ENCODE measurements around the gene PHACTR1.

Gene PHACTR1

DNA sequence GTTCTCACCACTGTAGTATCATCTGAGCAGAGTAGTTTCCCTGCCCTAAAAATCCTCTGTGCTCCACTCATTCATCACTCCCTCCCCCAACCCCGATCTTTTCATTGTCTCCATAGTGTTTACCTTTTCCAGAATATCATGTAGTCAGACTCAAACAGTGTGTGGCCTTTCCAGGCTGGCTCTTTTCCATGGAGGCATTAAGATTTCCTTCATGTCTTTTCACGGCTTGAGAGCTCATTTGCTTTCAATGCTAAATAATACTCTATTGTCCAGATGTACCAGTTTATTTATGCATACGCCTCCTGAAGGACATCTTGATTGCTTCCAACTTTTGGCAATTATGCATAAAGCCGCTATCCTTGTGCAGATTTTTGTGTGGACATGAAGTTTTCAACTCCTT lies 235.8 kb downstream of the PHACTR1 start:
- no peak for DNase-seq (ENCODE audit: low read depth)

DNA sequence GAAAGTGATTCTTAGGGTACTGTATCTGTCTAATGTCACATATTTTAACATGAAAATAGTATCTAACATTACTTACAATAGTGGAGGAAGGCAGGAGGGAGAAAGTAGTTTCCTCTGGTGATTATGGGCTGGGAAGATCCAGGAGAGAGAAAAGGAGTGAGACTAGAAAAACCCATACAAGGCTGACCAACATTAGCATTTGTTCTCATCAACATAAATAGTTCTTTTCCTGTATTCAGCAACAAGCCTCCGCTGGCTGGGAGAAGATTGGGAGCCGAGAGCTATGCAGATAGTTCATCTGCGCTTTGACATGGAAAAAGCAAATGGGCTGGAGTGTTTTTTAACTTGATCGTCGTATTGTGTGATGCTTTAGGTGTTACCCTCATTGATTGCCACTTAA lies 239.4 kb downstream of the PHACTR1 start:
- DNase-seq (ENCODE audit: low read depth) = no peak

DNA sequence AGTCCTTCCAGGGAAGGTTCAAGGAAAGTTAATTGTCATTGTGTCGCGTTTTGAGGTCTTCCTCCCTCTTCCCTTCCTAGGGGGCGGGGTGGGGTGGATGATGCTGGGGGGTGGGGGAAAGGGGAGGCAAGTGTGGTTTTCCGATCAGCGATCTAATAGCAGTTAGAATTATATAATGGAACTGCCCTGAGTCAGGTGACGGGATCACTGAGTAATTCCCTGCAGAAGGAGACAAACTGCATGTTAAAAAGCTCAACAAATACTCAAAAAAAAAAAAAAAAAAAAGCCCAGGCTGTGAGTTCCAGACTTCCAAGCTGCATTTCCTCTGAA lies 240.4 kb downstream of the PHACTR1 start:
- no peak for DNase-seq (ENCODE audit: low read depth)

DNA sequence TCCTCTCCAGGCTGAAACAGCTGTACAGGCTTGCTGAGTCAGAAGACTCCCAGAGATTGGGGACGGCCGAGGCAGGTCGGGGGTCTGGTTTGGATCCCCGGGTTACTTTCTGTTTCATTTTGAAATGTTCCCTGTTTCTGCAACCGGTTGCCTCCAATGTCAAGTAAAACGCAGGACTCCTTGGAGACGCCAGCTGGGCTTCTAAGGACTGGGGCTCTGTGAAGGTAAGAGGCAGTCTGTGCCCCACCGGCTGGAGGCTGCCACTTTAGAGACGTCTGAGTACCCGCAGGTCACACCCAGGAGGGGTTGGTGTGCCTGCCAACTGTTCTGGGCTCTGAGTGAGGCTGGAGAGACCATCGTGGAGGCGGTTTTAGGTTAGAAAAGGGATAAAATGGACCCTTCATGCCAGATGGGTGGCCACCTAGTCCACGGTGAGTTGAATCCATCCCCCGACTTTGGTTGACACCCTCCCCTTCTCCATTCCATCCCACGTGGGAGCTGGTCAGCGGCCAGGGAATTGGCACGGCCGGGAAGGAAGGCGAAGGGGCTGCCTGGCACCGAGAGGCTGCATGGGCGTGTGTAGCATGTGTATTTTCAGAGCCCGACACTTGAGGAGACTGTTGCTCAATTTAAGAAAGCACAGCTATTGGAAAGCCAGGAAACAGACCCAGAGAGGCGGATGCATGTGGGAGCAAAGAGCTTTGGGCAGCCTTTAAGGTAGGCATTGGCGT lies 240.9 kb downstream of the PHACTR1 start:
- no peak for DNase-seq (ENCODE audit: low read depth)

DNA sequence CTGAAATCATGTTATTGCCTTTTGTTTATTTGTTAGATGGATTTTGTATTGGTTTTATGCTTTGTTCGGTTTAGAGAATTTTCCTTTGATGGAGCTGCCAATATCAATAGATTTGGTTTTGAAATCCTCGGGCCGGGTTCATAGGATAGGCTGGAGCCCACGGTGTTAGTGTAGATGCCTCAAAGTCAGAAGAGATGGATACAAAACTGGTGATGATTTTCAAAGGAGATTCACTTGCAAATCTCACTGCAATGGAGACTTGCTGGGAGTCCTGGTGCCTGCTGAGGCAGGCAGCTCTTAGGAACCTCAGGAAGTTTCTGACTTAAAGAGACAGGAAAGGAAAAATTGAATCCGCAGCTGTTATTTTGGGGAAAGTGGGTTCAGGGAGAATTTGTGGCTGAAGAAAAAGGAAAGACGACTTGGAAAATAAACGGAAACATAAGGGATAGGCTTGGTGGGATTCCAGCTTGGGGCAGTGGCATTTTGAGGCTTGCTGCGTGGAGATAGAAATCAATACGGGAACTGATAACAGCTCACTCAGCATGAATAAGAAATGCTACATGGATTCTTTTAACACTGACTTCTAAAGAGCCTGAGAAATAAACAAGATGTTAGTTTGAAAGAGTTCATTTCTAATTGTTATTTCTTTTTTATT lies 241.6 kb downstream of the PHACTR1 start:
- no peak for DNase-seq (ENCODE audit: low read depth)

DNA sequence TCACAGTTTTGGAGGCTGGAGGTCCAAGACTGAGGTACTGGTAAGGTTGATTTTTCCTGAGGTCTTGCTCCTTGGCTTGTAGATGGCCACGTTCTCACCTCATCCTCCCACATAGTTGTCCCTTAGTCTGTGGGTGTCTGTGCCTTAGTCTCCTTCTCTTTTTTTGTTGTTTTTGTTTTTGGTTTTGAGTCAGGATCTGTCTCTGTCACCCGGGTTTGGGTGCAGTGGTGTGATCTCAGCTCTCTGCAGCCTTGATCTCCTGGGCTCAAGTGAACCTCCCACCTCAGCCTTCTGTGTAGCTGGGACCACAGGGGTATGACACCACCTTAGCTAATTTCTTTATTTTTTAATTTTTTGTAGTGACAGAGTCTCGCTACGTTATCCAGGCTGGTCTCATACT lies 245.2 kb downstream of the PHACTR1 start:
- DNase-seq (ENCODE audit: low read depth) = no peak

DNA sequence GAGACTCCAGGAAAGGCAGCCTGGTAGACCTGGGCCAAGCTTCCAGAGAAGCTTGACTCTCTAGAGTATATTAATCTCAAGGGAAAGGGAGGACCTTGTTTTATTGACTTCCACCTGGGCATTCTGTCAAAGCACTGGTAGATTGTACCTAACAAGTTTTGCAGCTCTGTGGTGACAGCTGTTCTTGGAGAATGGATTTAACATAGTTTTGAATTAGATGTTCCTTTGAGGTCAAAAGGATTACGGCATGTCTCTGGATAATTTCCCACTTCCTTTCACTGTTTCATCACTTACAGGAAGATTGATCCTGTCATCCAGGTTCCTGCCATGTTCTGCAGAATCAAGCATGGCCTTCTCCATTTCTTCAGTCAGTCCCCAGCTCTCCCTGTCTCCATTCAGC lies 246.0 kb downstream of the PHACTR1 start:
- no peak for DNase-seq (ENCODE audit: low read depth)

DNA sequence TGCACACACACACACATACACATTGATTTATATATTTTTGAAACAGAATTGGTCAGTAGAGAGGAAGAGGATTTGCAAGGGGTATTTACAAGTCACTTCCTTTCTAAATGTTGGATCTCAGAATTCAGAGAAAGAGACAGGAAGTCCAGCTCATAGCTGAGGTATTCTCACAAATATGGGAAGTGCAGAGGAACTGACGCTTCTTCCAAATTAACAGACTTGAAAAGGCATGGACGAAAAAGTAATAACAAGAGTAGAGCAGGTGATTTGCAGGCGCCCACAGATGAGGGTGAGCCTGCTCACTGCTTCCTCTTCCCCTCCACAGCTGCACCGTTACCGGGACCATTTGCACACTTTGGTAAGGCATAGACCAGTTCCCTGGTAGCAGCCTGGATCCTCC lies 246.4 kb downstream of the PHACTR1 start:
- DNase-seq (ENCODE audit: low read depth) = no peak

DNA sequence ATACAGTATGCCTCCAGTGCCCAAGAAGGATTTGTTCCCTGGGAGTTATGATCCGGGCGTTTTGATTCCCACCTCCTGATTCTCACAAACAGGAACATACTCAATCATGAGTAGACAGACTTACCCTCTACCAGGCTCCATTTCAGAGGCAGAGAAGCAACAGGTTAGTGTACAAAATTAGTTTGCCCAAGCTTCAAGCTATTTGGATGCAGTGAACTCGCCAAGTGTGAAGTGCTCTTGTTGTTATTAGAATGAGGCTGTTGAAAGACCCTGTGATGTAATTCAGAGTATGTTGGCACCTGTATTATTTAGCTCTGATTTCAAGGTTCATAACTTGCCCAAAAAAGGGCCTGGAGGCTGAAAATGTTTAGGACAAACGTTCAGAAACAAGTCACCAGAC lies 247.0 kb downstream of the PHACTR1 start:
- no peak for DNase-seq (ENCODE audit: low read depth)

DNA sequence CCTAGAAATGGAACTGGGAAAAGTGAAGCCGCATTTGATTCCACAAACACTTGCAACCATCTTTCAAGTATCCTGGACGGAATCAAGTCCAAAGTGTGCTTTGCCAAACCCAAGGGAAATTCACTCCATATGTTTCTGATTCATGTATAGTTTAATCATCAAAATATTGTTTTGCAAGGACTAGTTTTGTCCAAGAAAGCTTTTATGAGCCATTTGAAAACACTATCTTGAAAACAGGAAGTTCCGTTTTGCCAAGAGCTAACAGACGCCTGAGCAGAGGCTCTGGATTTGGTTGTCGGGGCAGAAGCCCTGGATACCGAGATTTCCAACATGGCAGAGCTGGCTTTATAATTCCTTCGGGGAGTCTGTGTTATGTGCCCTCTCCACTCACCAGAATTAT lies 251.1 kb downstream of the PHACTR1 start:
- DNase-seq (ENCODE audit: low read depth) = peak; percentile 40

DNA sequence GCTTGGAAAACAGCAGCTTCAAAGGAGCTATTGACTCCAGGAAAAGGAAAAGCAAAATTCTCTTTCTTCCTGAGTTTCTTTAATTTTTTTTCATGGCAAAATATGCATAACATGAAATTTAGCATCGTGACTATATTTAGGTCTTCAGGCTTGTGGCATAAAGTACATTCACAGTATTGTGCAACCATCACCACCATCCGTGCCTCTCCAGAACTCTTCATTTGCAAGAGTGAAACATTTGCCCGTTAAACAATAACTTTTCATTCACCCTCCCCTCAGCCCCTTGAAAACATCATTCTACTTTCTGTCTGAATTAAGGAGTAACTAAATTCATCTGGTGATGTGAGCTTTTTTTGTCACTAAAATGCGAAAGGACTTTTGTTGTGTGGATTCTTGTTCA lies 251.7 kb downstream of the PHACTR1 start:
- DNase-seq (ENCODE audit: low read depth) = no peak

DNA sequence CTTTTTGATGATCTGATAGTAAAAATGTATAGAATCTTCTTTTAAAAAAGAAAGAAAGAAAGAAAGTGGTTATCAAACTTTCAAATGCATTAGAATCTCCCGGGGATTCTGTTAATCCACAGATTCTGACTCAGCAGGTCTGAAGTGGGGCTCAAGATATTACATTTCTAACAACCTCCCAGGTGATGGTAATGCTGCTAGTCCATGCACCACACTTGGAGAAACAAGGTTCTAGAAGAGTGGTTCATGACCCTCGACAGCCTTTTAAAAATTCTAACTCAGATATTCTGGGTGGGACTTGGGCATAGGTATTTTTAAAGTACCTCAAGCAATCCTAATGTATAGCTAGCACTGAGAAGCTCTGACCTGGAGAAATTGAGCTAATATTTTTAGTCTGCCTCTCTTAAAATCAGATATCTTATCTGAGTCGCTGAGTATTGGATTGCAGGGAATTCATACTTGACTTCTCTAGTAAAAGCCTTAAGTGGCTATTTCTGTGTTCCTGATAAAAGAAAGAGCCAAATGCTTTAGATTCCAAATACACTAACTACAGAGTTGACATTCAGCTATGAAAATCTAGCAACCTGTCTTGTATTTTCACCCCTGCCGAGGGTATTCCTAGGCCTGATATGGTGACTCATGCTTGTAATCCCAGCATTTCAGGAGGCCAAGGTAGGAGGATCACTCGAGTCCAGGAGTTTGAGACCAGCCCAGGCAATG lies 252.4 kb downstream of the PHACTR1 start:
- no peak for DNase-seq (ENCODE audit: low read depth)

DNA sequence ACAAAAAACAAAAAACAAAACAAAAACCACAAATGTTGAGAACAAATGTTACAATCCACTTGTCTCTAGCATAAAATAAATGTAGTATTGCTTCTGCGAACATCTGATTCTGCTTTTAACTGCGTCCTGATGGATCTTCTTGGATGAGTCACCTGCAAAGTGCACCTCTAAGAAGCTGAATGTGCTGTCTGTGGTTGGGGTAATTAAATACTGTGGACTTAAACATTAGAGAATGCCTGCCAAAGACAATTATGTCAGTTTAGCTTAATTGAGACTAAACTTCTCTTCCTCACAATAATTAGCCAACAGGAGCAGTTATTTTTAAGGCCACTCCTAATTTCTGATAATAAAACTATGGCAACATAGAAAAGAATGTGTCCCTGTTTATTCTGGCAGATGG lies 253.4 kb downstream of the PHACTR1 start:
- no peak for DNase-seq (ENCODE audit: low read depth)

DNA sequence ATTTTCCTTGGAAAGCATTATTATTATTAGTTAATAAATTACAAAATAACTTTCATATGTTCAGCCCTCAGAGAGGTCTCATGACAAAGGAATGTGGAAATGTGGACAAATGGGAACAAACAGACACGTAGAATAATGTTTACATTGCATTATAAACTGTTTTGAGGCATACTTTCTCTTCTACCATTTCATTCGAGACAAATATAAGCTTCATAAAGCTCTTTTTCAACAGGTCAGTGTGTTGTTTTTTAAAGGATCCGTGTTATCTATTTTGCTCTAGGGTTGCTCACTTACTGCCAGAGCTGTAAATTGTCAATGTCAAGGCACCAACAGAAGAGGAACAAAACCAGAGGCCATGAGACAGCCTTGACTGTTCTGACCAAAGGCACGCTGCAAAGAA lies 256.8 kb downstream of the PHACTR1 start:
- DNase-seq (ENCODE audit: low read depth) = no peak

DNA sequence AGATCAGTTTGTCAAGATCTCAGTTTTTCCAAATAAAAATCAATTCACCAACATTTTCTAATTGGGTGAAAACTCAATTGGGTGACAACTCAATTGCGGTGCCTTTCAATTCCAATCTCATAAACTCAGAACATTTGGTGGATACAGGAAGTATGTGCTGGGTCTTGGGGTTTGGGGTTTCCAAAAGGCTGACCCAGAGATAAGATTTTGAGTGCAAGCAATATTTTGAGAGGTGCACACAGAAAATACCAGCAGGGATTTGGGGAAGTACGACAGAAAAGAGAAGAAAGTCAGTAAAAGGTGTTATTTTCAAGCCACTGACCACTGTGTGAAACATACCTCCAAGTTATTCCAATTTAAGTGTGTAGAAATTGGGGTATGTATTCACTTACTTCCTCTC lies 258.0 kb downstream of the PHACTR1 start:
- no peak for DNase-seq (ENCODE audit: low read depth)

DNA sequence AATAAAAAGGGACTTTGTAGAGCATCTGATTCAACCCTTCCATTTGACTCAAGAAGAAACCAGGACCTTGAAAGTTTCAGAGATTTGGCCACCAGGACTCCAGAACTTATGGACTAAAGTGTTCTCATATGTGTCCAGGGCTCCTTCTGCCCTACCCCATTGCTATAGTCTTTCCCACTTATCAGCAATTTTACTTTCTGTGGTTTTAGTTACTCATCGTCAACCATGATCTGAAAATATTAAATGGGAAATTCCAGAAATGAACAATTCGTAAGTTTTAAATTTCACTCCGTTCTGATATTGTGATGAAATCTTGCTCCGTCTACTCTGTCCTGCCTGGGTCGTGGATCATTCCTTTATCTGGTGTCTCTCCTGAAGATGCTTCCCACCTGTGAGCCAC lies 259.8 kb downstream of the PHACTR1 start:
- no peak for DNase-seq (ENCODE audit: low read depth)

DNA sequence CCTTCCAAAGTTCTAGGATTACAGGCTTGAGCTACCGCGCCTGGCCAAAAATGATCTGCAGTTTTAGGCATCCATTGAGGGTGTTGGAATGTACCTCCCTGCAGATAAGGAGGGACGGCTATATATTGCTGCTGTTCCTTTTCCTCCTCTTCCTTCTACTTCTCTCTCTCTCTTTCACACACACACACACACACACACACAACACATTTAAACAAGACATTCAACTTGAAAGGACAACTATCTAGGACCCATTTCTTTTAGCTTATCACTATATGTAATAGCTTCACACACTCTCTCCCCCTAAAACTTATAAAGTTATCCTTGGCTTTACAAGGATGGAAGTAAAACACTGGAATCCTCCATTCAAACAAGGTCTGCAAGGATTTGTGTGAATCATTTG lies 260.6 kb downstream of the PHACTR1 start:
- DNase-seq (ENCODE audit: low read depth) = no peak

DNA sequence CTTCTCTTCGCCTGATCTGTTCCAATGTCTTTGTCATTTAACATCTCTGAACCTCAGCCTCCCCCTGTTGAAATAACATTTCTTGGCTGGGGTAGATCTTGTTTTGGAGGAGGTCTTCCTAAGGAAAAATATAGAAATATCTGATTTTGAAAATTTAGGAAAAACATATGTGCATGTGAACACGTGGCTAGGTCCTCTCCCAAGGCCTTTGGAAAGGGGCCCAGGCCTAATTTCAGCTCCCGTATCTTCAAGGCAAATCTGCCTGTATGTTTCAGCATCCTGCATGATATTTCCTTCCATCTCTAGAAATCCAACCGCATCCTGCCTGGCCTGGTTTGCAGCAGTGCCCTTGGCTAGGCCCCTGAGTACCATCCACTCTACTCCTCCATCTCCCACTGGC lies 261.2 kb downstream of the PHACTR1 start:
- no peak for DNase-seq (ENCODE audit: low read depth)

DNA sequence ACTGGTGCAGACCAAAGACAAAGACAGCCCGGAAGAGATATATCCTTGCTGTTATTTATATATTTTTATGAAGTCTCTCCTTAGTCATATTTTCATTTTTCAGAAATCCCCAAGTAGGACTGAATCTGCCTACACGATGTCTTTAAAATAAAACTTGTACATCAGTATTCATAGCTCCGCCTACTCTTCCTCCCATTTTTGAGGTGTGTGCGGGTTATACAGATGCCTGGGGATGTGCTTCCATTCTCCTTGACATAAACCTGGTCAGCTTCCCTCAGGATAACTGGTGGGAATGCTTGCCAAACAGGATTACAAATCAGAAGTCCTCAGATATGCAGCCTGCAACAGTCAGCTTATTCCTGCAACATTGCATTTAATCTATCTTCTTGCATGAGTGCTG lies 264.2 kb downstream of the PHACTR1 start:
- no peak for DNase-seq (ENCODE audit: low read depth)

DNA sequence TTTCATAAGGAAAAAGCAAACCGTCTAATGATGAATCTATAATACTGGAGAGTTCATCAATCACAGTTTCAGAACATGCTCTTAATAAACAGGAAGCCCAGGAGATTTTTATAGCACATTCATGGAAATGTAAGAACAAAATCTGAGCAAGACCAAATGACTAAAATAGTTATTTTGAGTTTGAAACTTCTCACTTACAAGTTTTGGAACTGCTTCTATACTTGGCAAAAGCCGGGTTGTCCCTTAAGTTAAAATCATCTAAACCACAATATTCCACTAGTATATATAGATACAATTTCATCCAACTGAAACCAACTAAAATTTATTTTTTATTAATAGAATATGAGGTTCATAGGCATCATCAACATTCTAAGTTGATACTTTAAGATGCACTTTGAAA lies 268.2 kb downstream of the PHACTR1 start:
- no peak for DNase-seq (ENCODE audit: low read depth)

DNA sequence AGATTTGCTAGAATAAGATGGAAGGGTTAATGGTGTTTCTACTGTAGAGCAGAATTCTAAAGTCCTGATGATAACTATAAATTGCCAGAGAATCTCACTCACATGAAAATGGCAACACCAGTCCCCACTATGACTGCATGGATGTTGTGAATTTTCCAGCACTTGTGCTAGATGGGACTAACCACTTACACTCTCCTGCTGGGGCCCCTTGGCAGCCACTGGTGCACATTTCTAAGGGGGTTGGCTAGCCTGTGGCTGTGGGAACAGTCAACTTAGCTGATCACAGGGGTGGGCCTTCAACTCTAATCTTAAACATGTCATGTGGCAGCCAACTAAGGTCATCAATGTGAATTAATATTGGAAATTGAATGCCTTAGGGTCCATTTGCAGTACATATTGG lies 271.2 kb downstream of the PHACTR1 start:
- DNase-seq (ENCODE audit: low read depth) = no peak

DNA sequence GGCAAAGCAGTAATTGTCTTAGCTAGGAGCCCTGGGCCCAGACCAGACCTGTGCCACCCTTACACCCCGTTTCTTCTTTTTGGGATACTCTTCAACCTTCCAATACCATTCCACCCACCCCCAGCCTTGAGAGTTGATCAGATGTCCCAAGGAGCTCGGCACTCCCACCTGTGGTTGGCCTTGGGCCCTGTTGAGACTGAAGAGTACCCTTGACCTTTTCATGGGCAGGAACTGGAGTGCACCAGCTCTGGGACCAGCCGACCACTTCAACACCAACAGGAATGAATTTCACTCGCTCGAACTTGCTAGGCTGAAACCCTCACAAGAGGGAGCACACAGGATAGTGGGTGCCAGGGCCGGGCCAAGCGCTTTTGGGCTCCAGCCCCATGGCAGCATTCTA lies 273.6 kb downstream of the PHACTR1 start:
- no peak for DNase-seq (ENCODE audit: low read depth)

DNA sequence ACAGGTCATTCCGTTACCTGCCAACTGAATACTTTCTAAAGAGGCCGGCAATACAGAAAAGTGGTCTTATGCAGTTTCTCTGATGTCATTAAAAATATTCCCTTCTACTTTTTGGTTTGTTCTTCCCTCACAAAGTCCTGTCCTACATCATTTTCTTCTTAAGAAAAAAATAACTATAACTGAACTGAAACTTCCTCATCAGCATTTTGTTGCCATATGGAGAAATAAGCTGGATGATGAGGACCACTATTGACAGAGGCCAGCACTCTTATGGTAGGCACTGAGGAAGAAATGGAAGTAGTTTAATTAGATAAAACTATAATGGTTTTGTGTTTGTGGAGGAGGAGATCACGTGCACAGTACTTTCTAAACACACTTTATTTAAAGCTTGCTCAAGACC lies 274.9 kb downstream of the PHACTR1 start:
- DNase-seq (ENCODE audit: low read depth) = no peak

DNA sequence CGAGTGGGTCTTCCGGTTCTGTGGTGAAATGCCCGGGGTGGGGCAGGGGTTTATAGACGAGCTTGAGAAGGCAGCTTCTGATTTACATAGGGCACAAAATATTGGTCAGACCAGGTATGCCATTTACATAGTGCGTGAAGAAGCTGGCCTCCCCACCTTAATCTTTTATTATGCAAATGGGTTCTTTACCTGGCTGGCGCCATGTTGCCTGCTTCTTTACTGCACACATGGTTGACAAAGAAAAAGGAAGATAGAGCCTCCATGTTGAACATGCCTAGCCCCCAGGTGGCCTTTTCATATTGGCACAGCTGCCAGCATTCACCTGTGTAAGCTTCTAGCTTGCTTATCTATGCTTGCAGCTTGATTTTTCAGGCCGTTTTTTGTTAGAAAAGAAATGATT lies 276.2 kb downstream of the PHACTR1 start:
- DNase-seq (ENCODE audit: low read depth) = no peak
